H9 (cell line): ENCODE data around the gene ZFP92. TPM values are rescaled to one million over a fixed set of nuclear protein-coding genes. Genes with fewer than 3 reads are reported as not detected.

ENCODE experiments used
- DNase-seq: peaks from one replicate; pipeline ENCODE4 v3.0.0-alpha.2; 2017
- H2AFZ ChIP-seq: one replicate; pipeline ENCODE4 v1.6.1; 2013; ENCODE audit warnings: mild to moderate bottlenecking, low read length, control low read depth, moderate library complexity
- H2AK5ac ChIP-seq: 2 replicates; pipeline ENCODE4 v1.6.1; 2013; ENCODE audit warnings: low read length, control low read depth, mixed read lengths; ENCODE audit not compliant: insufficient read length
- H2BK120ac ChIP-seq: one replicate; pipeline ENCODE4 v1.6.1; 2013; ENCODE audit warnings: low read depth, mild to moderate bottlenecking, low read length, control low read depth, inconsistent platforms; ENCODE audit not compliant: poor library complexity, severe bottlenecking
- H2BK12ac ChIP-seq: 2 replicates; pipeline ENCODE4 v1.6.1; 2013; ENCODE audit warnings: low read length, control low read depth, mixed read lengths, low read depth; ENCODE audit not compliant: insufficient read length
- H2BK15ac ChIP-seq: 2 replicates; pipeline ENCODE4 v1.6.1; 2013; ENCODE audit warnings: low read depth, low read length, control low read depth
- H2BK20ac ChIP-seq: one replicate; pipeline ENCODE4 v1.6.1; 2013; ENCODE audit warnings: low read depth, mild to moderate bottlenecking, low read length, control low read depth, inconsistent platforms; ENCODE audit not compliant: poor library complexity, severe bottlenecking
- H2BK5ac ChIP-seq: 2 replicates; pipeline ENCODE4 v1.6.1; 2013; ENCODE audit warnings: low read length, control low read depth, mixed read lengths; ENCODE audit not compliant: insufficient read length
- H3K14ac ChIP-seq: 2 replicates; pipeline ENCODE4 v1.6.1; 2013; ENCODE audit warnings: low read length, control low read depth; ENCODE audit not compliant: insufficient read depth
- H3K18ac ChIP-seq: 2 replicates; pipeline ENCODE4 v1.6.1; 2013; ENCODE audit warnings: low read depth, mild to moderate bottlenecking, mixed read lengths, low read length, control low read depth; ENCODE audit not compliant: insufficient read length
- H3K23ac ChIP-seq: 2 replicates; pipeline ENCODE4 v1.6.1; 2013; ENCODE audit warnings: low read length, control low read depth, mixed read lengths, low read depth; ENCODE audit not compliant: insufficient read length
- H3K23me2 ChIP-seq: 2 replicates; pipeline ENCODE4 v1.6.1; 2013; ENCODE audit warnings: low read depth, mild to moderate bottlenecking, mixed read lengths, low read length, control low read depth; ENCODE audit not compliant: insufficient read length, poor library complexity, severe bottlenecking
- H3K27ac ChIP-seq: 2 replicates; pipeline ENCODE4 v1.5.1; 2013; ENCODE audit warnings: low read length, control low read depth, mixed read lengths, low read depth; ENCODE audit not compliant: insufficient read length
- H3K27me3 ChIP-seq: 2 replicates; pipeline ENCODE4 v1.6.1; 2013; ENCODE audit warnings: low read length, control low read depth, inconsistent platforms; ENCODE audit not compliant: insufficient read depth
- H3K4ac ChIP-seq: 2 replicates; pipeline ENCODE4 v1.6.1; 2013; ENCODE audit warnings: low read depth, mild to moderate bottlenecking, control low read depth, inconsistent platforms, low read length, moderate library complexity
- H3K4me1 ChIP-seq: 2 replicates; pipeline ENCODE4 v1.6.1; 2013; ENCODE audit warnings: low read length, control low read depth, inconsistent platforms; ENCODE audit not compliant: insufficient read depth
- H3K4me2 ChIP-seq: 2 replicates; pipeline ENCODE4 v1.6.1; 2013; ENCODE audit warnings: low read length, control low read depth, mixed read lengths; ENCODE audit not compliant: insufficient read length, insufficient read depth
- H3K56ac ChIP-seq: 2 replicates; pipeline ENCODE4 v1.6.1; 2013; ENCODE audit warnings: low read depth, mild to moderate bottlenecking, mixed read lengths, low read length, control low read depth; ENCODE audit not compliant: insufficient read length
- H3K79me1 ChIP-seq: 2 replicates; pipeline ENCODE4 v1.6.1; 2013; ENCODE audit warnings: low read depth, mild to moderate bottlenecking, moderate library complexity, low read length, control low read depth, inconsistent platforms; ENCODE audit not compliant: insufficient read depth, poor library complexity, severe bottlenecking
- H3K79me2 ChIP-seq: 2 replicates; pipeline ENCODE4 v1.6.1; 2013; ENCODE audit warnings: low read length, control low read depth, inconsistent platforms; ENCODE audit not compliant: insufficient read depth
- H3K9ac ChIP-seq: 2 replicates; pipeline ENCODE4 v1.6.1; 2013; ENCODE audit warnings: low read length, control low read depth, mixed read lengths; ENCODE audit not compliant: insufficient read length; ENCODE audit errors: extremely low read depth
- H3K9me3 ChIP-seq: one replicate; pipeline ENCODE4 v1.6.1; 2013; ENCODE audit warnings: low read depth, low read length, inconsistent platforms; ENCODE audit not compliant: control insufficient read depth
- H3T11ph ChIP-seq: one replicate; pipeline ENCODE4 v1.6.1; 2013; ENCODE audit warnings: mild to moderate bottlenecking, low read length, control low read depth, inconsistent platforms
- H4K20me1 ChIP-seq: one replicate; pipeline ENCODE4 v1.6.1; 2013; ENCODE audit not compliant: control insufficient read depth, insufficient read length, insufficient read depth
- H4K5ac ChIP-seq: 2 replicates; pipeline ENCODE4 v1.6.1; 2013; ENCODE audit warnings: low read depth, mild to moderate bottlenecking, mixed read lengths, low read length, control low read depth; ENCODE audit not compliant: insufficient read length
- H4K8ac ChIP-seq: replicated peaks from 2 replicates; pipeline ENCODE4 v1.6.1; 2013; ENCODE audit warnings: low read length, control low read depth, mixed read lengths, low read depth; ENCODE audit not compliant: insufficient read length
- H4K91ac ChIP-seq: 2 replicates; pipeline ENCODE4 v1.6.1; 2013; ENCODE audit warnings: low read depth, mild to moderate bottlenecking, moderate library complexity, mixed read lengths, low read length, control low read depth; ENCODE audit not compliant: insufficient read length
- H3K27ac Mint-ChIP-seq, 3 experiments: 2 replicates in 2 of 3; 3 replicates in 1 of 3; pipeline ENCODE4 v1.8.0; 2020 to 2021; ENCODE audit warnings: mixed read lengths in 3 of 3, mild to moderate bottlenecking in 1 of 3, moderate library complexity in 1 of 3
- H3K27me3 Mint-ChIP-seq: 2 replicates; pipeline ENCODE4 v1.8.0; 2021; ENCODE audit warnings: low read depth, mild to moderate bottlenecking, moderate library complexity, mixed read lengths
- H3K36me3 Mint-ChIP-seq, 3 experiments: 2 replicates in 2 of 3; 3 replicates in 1 of 3; pipeline ENCODE4 v1.8.0; 2020 to 2021; ENCODE audit warnings: low read depth in 3 of 3, mixed read lengths in 3 of 3; ENCODE audit not compliant: insufficient read depth in 1 of 3
- H3K4me1 Mint-ChIP-seq, 2 experiments: 2 replicates each; pipeline ENCODE4 v1.8.0; 2020; ENCODE audit warnings: mixed read lengths in 2 of 2
- H3K4me3 Mint-ChIP-seq, 2 experiments: 2 replicates in 1 of 2; 3 replicates in 1 of 2; pipeline ENCODE4 v1.8.0; 2020 to 2021; ENCODE audit warnings: mild to moderate bottlenecking in 2 of 2, mixed read lengths in 2 of 2, moderate library complexity in 1 of 2
- H3K9me3 Mint-ChIP-seq, 2 experiments: 2 replicates in 1 of 2; 3 replicates in 1 of 2; pipeline ENCODE4 v1.8.0; 2020; ENCODE audit warnings: mild to moderate bottlenecking in 2 of 2, mixed read lengths in 2 of 2, moderate library complexity in 1 of 2
- CTCF ChIP-seq: fragments of 200-600 bp; sonication (generic); conservative IDR thresholded peaks from 3 replicates; pipeline ENCODE4 v1.8.0; 2021; ENCODE audit warnings: antibody characterized with exemption, mild to moderate bottlenecking
- whole genome bisulfite sequencing: extraction: QIAGEN DNeasy Blood & Tissue Kit; methylation state at CpG from one replicate; pipeline ENCODE4 v1.1.7; 2013; ENCODE audit warnings: missing lambda C conversion rate, low lambda C conversion rate, mixed read lengths; ENCODE audit not compliant: insufficient read length; ENCODE audit errors: extremely low coverage; 5-methylcytosine and 5-hydroxymethylcytosine counted together
- total RNA-seq: library from RNA; stranded (reverse); gene quantifications from 2 replicates; pipeline ENCODE4 v1.2.1, GENCODE V29; 2021

Gene ZFP92
- total RNA-seq, 1 experiment from 2014 or later: 0.68 TPM

DNA sequence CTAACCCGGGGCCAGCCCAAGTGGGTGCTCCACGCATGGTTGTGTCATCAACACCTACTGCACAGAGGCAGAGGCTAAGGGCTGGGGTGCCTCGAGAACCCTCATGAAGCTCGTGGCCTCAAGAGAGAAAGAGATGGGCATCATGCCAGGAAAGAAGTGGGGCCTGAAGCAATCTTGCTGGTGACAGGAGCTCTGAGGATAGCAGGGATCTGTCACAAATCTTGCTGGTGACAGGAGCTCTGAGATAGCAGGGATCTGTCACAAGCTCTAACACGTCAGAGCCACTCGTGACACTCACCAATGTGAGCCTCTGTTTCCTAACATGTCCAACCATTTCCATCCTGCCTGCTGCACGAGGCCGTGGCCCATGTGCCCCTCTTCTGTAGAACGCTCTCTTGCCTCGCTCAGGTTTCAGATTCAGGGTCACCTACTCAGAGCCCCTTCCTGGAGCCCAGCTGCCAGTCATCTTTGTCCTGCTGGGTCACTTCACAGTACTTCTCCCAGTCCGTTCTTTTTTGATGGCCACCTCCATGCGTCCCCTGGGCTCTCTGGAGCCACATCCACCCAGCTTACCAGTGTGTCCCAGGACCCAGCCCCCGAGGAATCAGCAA lies 31.2 kb upstream of the ZFP92 start:
- H3K27ac ChIP-seq: no peak overlapping the region
- no peak overlapping the region for H3K4me2 ChIP-seq
- H3K79me2 ChIP-seq: no peaks in the 10 kb centered on the region
- no peaks in the 10 kb centered on the region for H3K79me1 ChIP-seq
- H3K9ac ChIP-seq: no peak overlapping the region
- H2BK120ac ChIP-seq: no peak overlapping the region
- H2BK20ac ChIP-seq: no peak overlapping the region
- Mint-ChIP-seq H3K4me3 (no peak overlapping the region), H3K27me3 (peaks cover 4% of the 10 kb centered on the region; the same call in 1 of the 2 replicates), H3K4me1 (peaks cover 9 to 10% of the 10 kb centered on the region in 2 experiments), H3K9me3 (peaks cover 38 to 49% of the 10 kb centered on the region in 2 experiments), H3K36me3 (peaks cover 2 to 12% (median 8%) of the 10 kb centered on the region in 3 experiments; a peak in 5 of 7 replicates), H3K27ac (no peak overlapping the region)
- WGBS: no CpG with 5 or more reads among the region's 13 CpGs
- H3K23me2 ChIP-seq: no peaks in the 10 kb centered on the region
- no peak overlapping the region for H3K56ac ChIP-seq
- H4K8ac ChIP-seq: no peak overlapping the region
- no peak overlapping the region for H4K5ac ChIP-seq
- H3K9me3 ChIP-seq: peaks cover 72% of the 10 kb centered on the region
- H3K18ac ChIP-seq: no peak overlapping the region
- no peak overlapping the region for H3K14ac ChIP-seq
- no peak overlapping the region for H4K91ac ChIP-seq
- no peak for TF ChIP-seq CTCF
- H3T11ph ChIP-seq: no peak overlapping the region
- no peak overlapping the region for H2AFZ ChIP-seq
- H4K20me1 ChIP-seq: no peaks in the 10 kb centered on the region
- no peak overlapping the region for H2BK15ac ChIP-seq
- no peak overlapping the region for H2BK12ac ChIP-seq
- no peak for DNase-seq
- H3K23ac ChIP-seq: no peak overlapping the region
- no peak overlapping the region for H2BK5ac ChIP-seq
- H3K4me1 ChIP-seq: no peaks in the 10 kb centered on the region
- no peaks in the 10 kb centered on the region for H3K27me3 ChIP-seq
- H2AK5ac ChIP-seq: no peak overlapping the region
- no peak overlapping the region for H3K4ac ChIP-seq
